Measurements from ENCODE around the gene DENND2C. TPM values are rescaled to one million over a fixed set of nuclear protein-coding genes. Genes with fewer than 3 reads are reported as not detected.

Gene DENND2C
- total RNA-seq, 1 experiment from 2014 or later = 3.6 TPM

- Mint-ChIP-seq H3K4me3 (no peak overlapping the region), H3K9me3 (no peaks in the 10 kb centered on the region), H3K36me3 (ENCODE audit: insufficient read depth in 1 of 3, low read depth in 3 of 3) (peaks cover 17 to 60% (median 41%) of the 10 kb centered on the region in 3 experiments; a peak in 6 of 7 replicates), H3K27me3 (ENCODE audit: low read depth) (no peaks in the 10 kb centered on the region), H3K27ac (no peak overlapping the region), H3K4me1 (no peaks in the 10 kb centered on the region)
- H3K56ac ChIP-seq (ENCODE audit: insufficient read length, low read depth, low read length) = no peak overlapping the region
- H4K5ac ChIP-seq (ENCODE audit: insufficient read length, low read depth, low read length) = no peak overlapping the region
- no peaks in the 10 kb centered on the region for H3K27me3 ChIP-seq (ENCODE audit: insufficient read depth, low read length)
- H3K23ac ChIP-seq (ENCODE audit: insufficient read length, low read depth, low read length) = no peak overlapping the region
- no peaks in the 10 kb centered on the region for H3K79me2 ChIP-seq (ENCODE audit: insufficient read depth, low read length)
- H4K91ac ChIP-seq (ENCODE audit: insufficient read length, low read depth, low read length) = no peak overlapping the region
- no peak overlapping the region for H3K9ac ChIP-seq (ENCODE audit: extremely low read depth, insufficient read length, low read length)
- no peak overlapping the region for H2BK12ac ChIP-seq (ENCODE audit: insufficient read length, low read depth, low read length)
- no peaks in the 10 kb centered on the region for H4K20me1 ChIP-seq (ENCODE audit: control insufficient read depth, insufficient read depth, insufficient read length)
- H3K27ac ChIP-seq (ENCODE audit: insufficient read length, low read depth, low read length) = no peak overlapping the region
- H3K4me2 ChIP-seq (ENCODE audit: insufficient read depth, insufficient read length, low read length) = no peak overlapping the region
- WGBS (ENCODE audit: extremely low coverage, insufficient read length, low lambda C conversion rate) = no CpG with 5 or more reads among the region's 2 CpGs
- H3K18ac ChIP-seq (ENCODE audit: insufficient read length, low read depth, low read length) = no peak overlapping the region
- H3K9me3 ChIP-seq (ENCODE audit: control insufficient read depth, low read depth, low read length) = no peaks in the 10 kb centered on the region
- DNase-seq = no peak
- no peak overlapping the region for H2BK5ac ChIP-seq (ENCODE audit: insufficient read length, low read length)
- H2AFZ ChIP-seq (ENCODE audit: low read length) = no peak overlapping the region
- no peak overlapping the region for H3T11ph ChIP-seq (ENCODE audit: low read length)
- no peaks in the 10 kb centered on the region for H3K23me2 ChIP-seq (ENCODE audit: insufficient read length, low read depth, low read length, poor library complexity, severe bottlenecking)
- H2BK20ac ChIP-seq (ENCODE audit: low read depth, low read length, poor library complexity, severe bottlenecking) = no peak overlapping the region
- H3K79me1 ChIP-seq (ENCODE audit: insufficient read depth, low read depth, low read length, poor library complexity, severe bottlenecking) = no peaks in the 10 kb centered on the region
- H3K4ac ChIP-seq (ENCODE audit: low read depth, low read length) = no peak overlapping the region
- TF ChIP-seq CTCF (conservative IDR thresholded peaks at IDR 0.05) = no peak
- H4K8ac ChIP-seq (replicated peaks; ENCODE audit: insufficient read length, low read depth, low read length) = no peak overlapping the region
- H2AK5ac ChIP-seq (ENCODE audit: insufficient read length, low read length) = no peak overlapping the region
- no peak overlapping the region for H2BK15ac ChIP-seq (ENCODE audit: low read depth, low read length)
- no peak overlapping the region for H2BK120ac ChIP-seq (ENCODE audit: low read depth, low read length, poor library complexity, severe bottlenecking)
- no peak overlapping the region for H3K14ac ChIP-seq (ENCODE audit: insufficient read depth, low read length)
- H3K4me1 ChIP-seq (ENCODE audit: insufficient read depth, low read length) = no peaks in the 10 kb centered on the region
Observed at GRCh38 chr1:114707604-114708003, 37.8 kb upstream of the DENND2C start.
